BJ (cell line): ENCODE measurements around the gene GPR142. TPM values are rescaled to one million over a fixed set of nuclear protein-coding genes. Genes with fewer than 3 reads are reported as not detected.

ENCODE experiments used
- CTCF ChIA-PET: fragments of 350-600 bp; formaldehyde crosslinking; extraction: SDS; loops from one replicate; lab custom pipeline; 2021; ENCODE audit warnings: antibody characterized with exemption, inconsistent platforms; lab: Yijun Ruan, JAX
- POLR2A ChIA-PET: fragments of 300-600 bp; sonication (Branson Sonifier 250); formaldehyde crosslinking; extraction: SDS; loops from one replicate; lab custom pipeline; 2021; ENCODE audit warnings: antibody characterized with exemption; lab: Charles Lee
- DNase-seq: peaks from one replicate; pipeline ENCODE4 v3.0.0-alpha.2; 2011; ENCODE audit warnings: low read depth
- H3K27me3 ChIP-seq: 2 replicates; pipeline ENCODE4 v1.6.0; 2011; ENCODE audit warnings: low read length; ENCODE audit not compliant: control insufficient read depth, insufficient read depth
- H3K36me3 ChIP-seq: 2 replicates; pipeline ENCODE4 v1.5.1; 2011; ENCODE audit warnings: low read length; ENCODE audit not compliant: control insufficient read depth, insufficient read depth
- H3K4me3 ChIP-seq: 2 replicates; pipeline ENCODE4 v1.5.1; 2011; ENCODE audit warnings: low read depth, mild to moderate bottlenecking, control low read depth, low read length
- polyA plus RNA-seq: library from polyadenylated mRNA; depleted of rRNA; stranded (reverse); fragments of >200 nt; gene quantifications from 2 replicates; pipeline ENCODE4 v1.2.3, GENCODE V29; 2011
- TF ChIP-seq, protein P1 (sequence below): IDR thresholded peaks from 2 replicates; pipeline ENCODE4 v1.5.1; 2011; ENCODE audit warnings: low read depth, mild to moderate bottlenecking, control low read depth, inconsistent platforms, low read length, moderate library complexity; ENCODE audit not compliant: insufficient read depth

The GPR142 gene
- polyA plus RNA-seq, 1 experiment: not detected

DNA sequence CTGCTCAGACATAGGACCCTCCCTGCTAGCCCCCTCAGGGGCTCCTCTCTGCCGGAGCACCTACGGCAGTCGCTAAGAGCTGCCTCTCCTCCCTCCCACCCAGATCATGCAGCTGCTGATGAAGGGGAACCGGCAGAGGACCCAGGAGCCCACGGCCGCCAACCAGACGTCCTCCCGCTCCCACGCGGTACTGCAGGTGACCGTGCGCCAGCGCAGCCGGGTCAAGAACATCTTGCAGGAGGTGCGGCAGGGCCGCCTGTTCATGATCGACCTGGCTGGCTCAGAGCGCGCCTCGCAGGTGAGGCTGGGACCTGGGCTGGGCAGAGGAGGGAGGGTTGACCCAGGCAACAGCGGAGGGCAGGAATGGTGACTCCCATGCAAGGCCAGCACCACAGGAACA, 22.6 kb upstream of the GPR142 start:
- CTCF ChIA-PET: no interaction called here
- H3K27me3 ChIP-seq: 0 out of 2 replicates have a peak, but pooled peaks cover 2% of the 10 kb centered on the region

DNA sequence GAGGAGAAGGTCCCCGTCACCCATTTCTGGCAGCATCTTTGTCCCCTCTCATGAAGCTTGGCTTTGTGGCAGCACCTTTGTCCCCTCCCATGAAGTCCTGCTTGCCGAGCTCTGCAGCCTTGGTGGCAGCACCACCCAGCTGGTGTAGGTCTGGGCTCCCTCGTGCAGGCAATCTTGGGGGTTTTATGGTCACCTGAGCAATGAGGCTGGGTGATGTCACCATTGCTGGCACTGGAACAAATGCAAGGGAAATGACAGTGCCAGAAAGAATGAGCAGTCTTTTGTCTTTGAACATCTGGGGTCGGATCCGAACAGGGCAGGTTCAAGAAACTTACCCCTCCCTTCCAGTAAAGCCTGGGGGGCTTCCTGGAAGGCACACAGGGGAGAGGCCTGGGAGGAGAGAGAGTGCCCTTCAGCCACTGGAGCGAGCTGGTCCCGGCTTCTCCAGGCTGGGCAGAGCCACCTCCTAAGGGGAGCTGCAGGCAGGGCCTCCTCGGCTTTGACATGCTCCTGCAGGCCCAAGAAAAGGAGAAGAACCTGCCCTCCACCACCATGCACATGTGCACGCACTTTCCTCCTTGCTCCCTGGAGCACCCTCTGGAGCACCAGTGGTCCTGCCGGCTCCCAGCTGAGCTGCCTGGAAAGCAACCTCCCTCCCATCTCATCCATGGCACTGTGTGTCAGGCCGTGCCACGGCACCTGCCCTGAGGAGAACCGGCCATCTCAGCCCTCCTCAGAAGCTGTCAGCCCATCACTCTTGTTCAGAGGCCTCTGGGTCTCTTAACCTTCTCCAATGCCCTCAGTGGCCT, 21.7 kb upstream of the GPR142 start:
- TF ChIP-seq, protein P1, sequence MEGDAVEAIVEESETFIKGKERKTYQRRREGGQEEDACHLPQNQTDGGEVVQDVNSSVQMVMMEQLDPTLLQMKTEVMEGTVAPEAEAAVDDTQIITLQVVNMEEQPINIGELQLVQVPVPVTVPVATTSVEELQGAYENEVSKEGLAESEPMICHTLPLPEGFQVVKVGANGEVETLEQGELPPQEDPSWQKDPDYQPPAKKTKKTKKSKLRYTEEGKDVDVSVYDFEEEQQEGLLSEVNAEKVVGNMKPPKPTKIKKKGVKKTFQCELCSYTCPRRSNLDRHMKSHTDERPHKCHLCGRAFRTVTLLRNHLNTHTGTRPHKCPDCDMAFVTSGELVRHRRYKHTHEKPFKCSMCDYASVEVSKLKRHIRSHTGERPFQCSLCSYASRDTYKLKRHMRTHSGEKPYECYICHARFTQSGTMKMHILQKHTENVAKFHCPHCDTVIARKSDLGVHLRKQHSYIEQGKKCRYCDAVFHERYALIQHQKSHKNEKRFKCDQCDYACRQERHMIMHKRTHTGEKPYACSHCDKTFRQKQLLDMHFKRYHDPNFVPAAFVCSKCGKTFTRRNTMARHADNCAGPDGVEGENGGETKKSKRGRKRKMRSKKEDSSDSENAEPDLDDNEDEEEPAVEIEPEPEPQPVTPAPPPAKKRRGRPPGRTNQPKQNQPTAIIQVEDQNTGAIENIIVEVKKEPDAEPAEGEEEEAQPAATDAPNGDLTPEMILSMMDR: no peak
- Histone ChIP-seq H3K36me3 (no peaks in the 10 kb centered on the region), H3K4me3 (no peak overlapping the region), H3K27me3 (0 out of 2 replicates have a peak, but pooled peaks cover 2% of the 10 kb centered on the region)
- POLR2A ChIA-PET: no interaction called here
- DNase-seq: no peak
- CTCF ChIA-PET: interaction anchor here (0.6 kb wide), 1 partner anchor 123 kb away, joined by 5 read pairs; no protein-coding TSS in a partner anchor

More for the DNA sequence above, 22.6 kb upstream of the GPR142 start:
- TF ChIP-seq, protein P1: no peak
- no peak overlapping the region for H3K4me3 ChIP-seq
- POLR2A ChIA-PET: no interaction called here
- DNase-seq: no peak
- no peaks in the 10 kb centered on the region for H3K36me3 ChIP-seq

DNA sequence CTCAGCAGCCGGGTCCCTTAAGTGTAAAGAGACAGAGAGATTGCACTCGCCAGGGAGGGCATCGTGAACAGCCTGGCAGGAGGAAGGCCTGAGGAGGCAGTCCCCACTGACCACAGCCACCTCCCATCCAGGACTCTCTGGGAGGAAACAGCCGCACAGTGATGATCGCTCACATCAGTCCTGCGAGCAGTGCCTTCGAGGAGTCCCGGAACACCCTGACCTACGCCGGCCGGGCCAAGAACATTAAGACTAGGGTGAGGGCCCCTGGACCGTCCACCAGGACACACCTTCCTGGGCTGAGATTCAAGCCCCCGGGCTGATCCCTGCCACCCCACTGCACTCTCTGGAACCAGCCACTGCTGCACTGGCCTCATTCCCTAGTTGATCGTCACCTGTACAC, 19.7 kb upstream of the GPR142 start:
- Histone ChIP-seq H3K36me3 (no peaks in the 10 kb centered on the region), H3K4me3 (no peak overlapping the region), H3K27me3 (0 out of 2 replicates have a peak, but pooled peaks cover 2% of the 10 kb centered on the region)
- DNase-seq: no peak
- ChIA-PET CTCF (no interaction called here), POLR2A (no interaction called here)
- TF ChIP-seq, protein P1: no peak

DNA sequence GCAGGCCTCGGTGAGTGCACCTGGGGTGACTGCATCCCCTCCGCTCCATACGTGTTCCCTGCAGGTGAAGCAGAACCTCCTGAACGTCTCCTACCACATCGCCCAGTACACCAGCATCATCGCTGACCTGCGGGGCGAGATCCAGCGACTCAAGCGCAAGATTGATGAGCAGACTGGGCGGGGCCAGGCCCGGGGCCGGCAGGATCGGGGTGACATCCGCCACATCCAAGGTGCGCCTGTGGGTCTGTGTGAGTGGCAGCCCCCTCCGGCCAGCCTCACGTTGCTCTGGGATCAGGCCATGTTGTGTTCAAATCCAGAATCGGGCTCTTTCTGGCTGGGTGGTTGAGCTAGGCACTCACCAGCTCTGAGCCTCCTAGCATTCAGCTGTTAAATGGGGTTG, 18.2 kb upstream of the GPR142 start:
- ChIA-PET CTCF (interaction anchor here (0.6 to 1.1 kb wide), 2 partner anchors 19 to 602 kb away, joined by 3 read pairs; no protein-coding TSS in a partner anchor), POLR2A (no interaction called here)
- no peak for DNase-seq
- H3K36me3 ChIP-seq: no peaks in the 10 kb centered on the region
- H3K4me3 ChIP-seq: no peak overlapping the region
- 0 out of 2 replicates have a peak, but pooled peaks cover 2% of the 10 kb centered on the region for H3K27me3 ChIP-seq
- TF ChIP-seq, protein P1: no peak

DNA sequence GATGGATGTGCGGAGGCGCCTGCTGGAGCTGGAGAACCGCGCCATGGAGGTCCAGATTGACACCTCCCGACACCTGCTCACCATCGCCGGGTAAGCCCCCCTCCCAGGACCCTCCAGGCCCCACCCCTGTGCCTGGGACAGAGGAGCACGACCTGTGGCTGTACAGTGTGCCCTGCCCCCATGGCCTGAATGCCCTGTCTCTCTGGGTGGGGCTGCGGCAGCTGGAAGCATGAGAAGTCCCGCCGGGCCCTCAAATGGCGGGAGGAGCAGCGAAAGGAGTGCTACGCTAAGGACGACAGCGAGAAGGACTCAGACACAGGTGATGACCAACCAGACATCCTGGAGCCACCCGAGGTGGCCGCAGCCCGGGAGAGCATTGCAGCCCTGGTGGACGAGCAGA, 16.8 kb upstream of the GPR142 start:
- no peak overlapping the region for H3K4me3 ChIP-seq
- TF ChIP-seq, protein P1: no peak
- no peak for DNase-seq

More for the DNA sequence above, 16.8 kb upstream of the GPR142 start:
- POLR2A ChIA-PET: no interaction called here
- peaks cover 2% of the 10 kb centered on the region; the same call in 1 of the 2 replicates for H3K27me3 ChIP-seq
- CTCF ChIA-PET: interaction anchor here (1.0 kb wide), 1 partner anchor 107 kb away, joined by 3 read pairs; no protein-coding TSS in a partner anchor
- H3K36me3 ChIP-seq: no peaks in the 10 kb centered on the region
